ENCODE results near the gene NDUFB10. TPM values are rescaled to one million over a fixed set of nuclear protein-coding genes. Genes with fewer than 3 reads are reported as not detected.

Gene NDUFB10
- total RNA-seq, 2 experiments from 2014 or later = 40.7 to 41.1 TPM

DNA sequence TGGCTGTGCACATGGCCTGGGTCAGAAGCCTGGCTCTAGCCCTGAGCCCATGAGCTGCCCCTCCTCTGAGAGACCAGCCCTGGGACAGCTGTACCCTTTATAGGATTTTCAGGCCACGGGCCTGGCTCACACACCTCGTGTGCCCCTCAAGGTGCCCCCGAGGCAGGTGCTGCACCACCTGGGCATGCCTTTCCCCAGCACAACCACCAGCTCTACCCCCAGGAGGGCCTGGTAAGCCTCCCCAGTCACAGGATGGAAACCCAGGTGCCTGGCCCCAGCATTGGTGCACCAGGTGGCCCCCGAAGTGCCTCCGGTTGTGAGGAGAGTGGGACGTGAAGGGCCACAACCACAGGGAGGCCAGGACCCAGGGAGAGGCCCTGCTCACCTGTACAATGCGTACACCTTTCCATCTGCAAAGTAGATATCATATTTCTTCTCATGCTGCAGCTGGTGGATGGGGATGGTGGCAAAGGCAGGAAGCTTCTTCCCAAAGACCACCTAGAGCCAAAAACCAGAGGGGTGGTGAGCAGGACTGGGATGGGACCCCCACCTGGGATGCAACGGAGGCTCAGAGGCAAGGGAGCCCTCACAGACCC lies 44.0 kb downstream of the NDUFB10 start:
- ATAC-seq (ENCODE audit: poor library complexity) = no peak
- POLR2A ChIA-PET = interaction anchor here (1.0 to 2.2 kb wide), 5 partner anchors 10 to 152 kb away, joined by 4 to 11 read pairs (median 7); partner anchors contain the start of genes GFER, RPS2 and TRAF7
- no peak overlapping the region for H3K27ac ChIP-seq (ENCODE audit: low read depth in 1 of 2, low read length in 2 of 2)

GRCh38 chr16:2003827-2004641 lies 44.7 kb downstream of the NDUFB10 start:
- Histone ChIP-seq H3K4me1 (ENCODE audit: insufficient read depth, low read length) (peaks cover 57% of the 10 kb centered on the region), H3K9me3 (ENCODE audit: control insufficient read depth in 1 of 2, insufficient read depth in 1 of 2, low read length in 2 of 2) (no peaks in the 10 kb centered on the region), H3K27me3 (ENCODE audit: control insufficient read depth in 1 of 2, insufficient read depth in 2 of 2, low read length in 2 of 2) (no peaks in the 10 kb centered on the region), H3K27ac (ENCODE audit: low read depth in 1 of 2, low read length in 2 of 2) (no peak overlapping the region), H3K36me3 (ENCODE audit: insufficient read depth, low read length) (peaks cover 57% of the 10 kb centered on the region), H3K4me3 (ENCODE audit: low read length) (no peak overlapping the region)
- H3K9me3 Mint-ChIP-seq = no peaks in the 10 kb centered on the region
- no peak overlapping the region for H3K27ac Mint-ChIP-seq
- H3K36me3 Mint-ChIP-seq (ENCODE audit: low read depth) = peaks cover 28% of the 10 kb centered on the region
- peak; percentile 78 to 92 (median 84) for DNase-seq
- peak; percentile 98 for ATAC-seq (ENCODE audit: poor library complexity)
- ChIA-PET POLR2A (interaction anchor here (1.0 to 2.2 kb wide), 7 partner anchors 10 to 151 kb away, joined by 3 to 11 read pairs (median 4); partner anchors contain the start of genes GFER, RPS2 and TRAF7), CTCF (interaction anchor here (0.5 to 1.8 kb wide), 21 partner anchors 8 to 177 kb away, joined by 3 to 17 read pairs (median 4); partner anchors contain the start of genes FAHD1, GFER, NDUFB10 and NTHL1)
- H3K4me1 Mint-ChIP-seq (ENCODE audit: low read depth) = peaks cover 32% of the 10 kb centered on the region
- no peak overlapping the region for H3K4me3 Mint-ChIP-seq
- intact Hi-C loops (cut with DNase I, micrococcal nuclease) = no loop called here
- TF ChIP-seq CTCF (IDR thresholded peaks at IDR 0.05) = peak; percentile 78
- no peaks in the 10 kb centered on the region for H3K27me3 Mint-ChIP-seq

More for the DNA sequence above, 44.0 kb downstream of the NDUFB10 start:
- TF ChIP-seq CTCF (IDR thresholded peaks at IDR 0.05) = no peak
- no peaks in the 10 kb centered on the region for H3K27me3 ChIP-seq (ENCODE audit: control insufficient read depth in 1 of 2, insufficient read depth in 2 of 2, low read length in 2 of 2)
- no peak overlapping the region for H3K27ac Mint-ChIP-seq
- H3K9me3 Mint-ChIP-seq = no peaks in the 10 kb centered on the region
- no peak overlapping the region for H3K4me3 Mint-ChIP-seq
- H3K27me3 Mint-ChIP-seq = no peaks in the 10 kb centered on the region
- peaks cover 50% of the 10 kb centered on the region for H3K4me1 ChIP-seq (ENCODE audit: insufficient read depth, low read length)
- no peak overlapping the region for H3K4me3 ChIP-seq (ENCODE audit: low read length)
- H3K9me3 ChIP-seq (ENCODE audit: control insufficient read depth in 1 of 2, insufficient read depth in 1 of 2, low read length in 2 of 2) = no peaks in the 10 kb centered on the region
- intact Hi-C loops (cut with DNase I, micrococcal nuclease) = no loop called here
- DNase-seq = peak in 1 of 14 experiments; percentile 0
- CTCF ChIA-PET = interaction anchor here (0.6 to 1.6 kb wide), 13 partner anchors 8 to 176 kb away, joined by 3 to 17 read pairs (median 5); partner anchors contain the start of genes FAHD1, GFER, NDUFB10 and TRAF7
- H3K36me3 ChIP-seq (ENCODE audit: insufficient read depth, low read length) = peaks cover 64% of the 10 kb centered on the region
- H3K36me3 Mint-ChIP-seq (ENCODE audit: low read depth) = peaks cover 31% of the 10 kb centered on the region
- peaks cover 26% of the 10 kb centered on the region for H3K4me1 Mint-ChIP-seq (ENCODE audit: low read depth)

DNA sequence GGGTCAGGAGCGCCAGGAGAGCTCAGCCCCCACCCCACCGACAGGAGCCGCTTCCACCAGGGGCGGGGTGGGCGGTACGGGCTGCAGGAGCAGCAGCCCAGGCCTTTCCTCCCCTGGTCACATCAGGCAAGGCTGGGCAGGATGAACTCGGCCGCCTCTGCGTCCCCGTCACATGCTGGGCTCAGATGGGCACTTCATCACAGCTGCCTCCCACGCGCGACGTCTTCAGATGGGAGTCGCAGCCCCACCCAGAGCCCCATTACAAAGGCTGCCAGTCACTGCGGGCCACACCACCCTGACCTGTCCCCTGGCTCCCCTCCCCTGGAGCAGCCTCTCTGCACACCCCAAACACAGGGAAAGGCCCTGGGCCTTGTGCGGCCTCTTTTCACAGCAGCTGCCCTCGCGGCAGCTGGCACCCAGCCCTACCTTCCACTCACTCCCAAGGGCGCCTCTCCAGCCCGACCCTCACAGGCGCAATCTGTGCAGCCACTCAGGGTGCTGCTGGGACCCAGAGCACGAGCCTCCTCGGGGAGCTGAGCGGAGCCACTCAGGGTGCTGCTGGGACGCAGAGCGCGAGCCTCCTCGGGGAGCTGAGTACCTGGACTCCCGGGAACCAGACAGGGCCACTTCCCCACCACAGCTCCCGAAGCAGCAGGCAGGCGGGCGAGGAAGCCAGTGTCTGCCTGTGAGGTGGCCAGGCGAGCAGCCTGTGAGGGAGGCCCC lies 45.6 kb downstream of the NDUFB10 start:
- Histone ChIP-seq H3K27me3 (ENCODE audit: control insufficient read depth in 1 of 2, insufficient read depth in 2 of 2, low read length in 2 of 2) (no peaks in the 10 kb centered on the region), H3K4me1 (ENCODE audit: insufficient read depth, low read length) (peaks cover 61% of the 10 kb centered on the region), H3K36me3 (ENCODE audit: insufficient read depth, low read length) (peaks cover 48% of the 10 kb centered on the region), H3K27ac (ENCODE audit: low read depth in 1 of 2, low read length in 2 of 2) (no peak overlapping the region), H3K4me3 (ENCODE audit: low read length) (no peak overlapping the region), H3K9me3 (ENCODE audit: control insufficient read depth in 1 of 2, insufficient read depth in 1 of 2, low read length in 2 of 2) (no peaks in the 10 kb centered on the region)
- H3K4me3 Mint-ChIP-seq = no peak overlapping the region
- ChIA-PET CTCF (interaction anchor here (1.0 to 1.8 kb wide), 5 partner anchors 22 to 150 kb away, joined by 3 to 13 read pairs (median 7); partner anchors contain the start of genes GFER, NTHL1, TRAF7 and TSC2), POLR2A (interaction anchor here (1.1 to 2.2 kb wide), 6 partner anchors 11 to 150 kb away, joined by 3 to 11 read pairs (median 6); partner anchors contain the start of genes GFER, RPS2 and TRAF7)
- peaks cover 34% of the 10 kb centered on the region for H3K4me1 Mint-ChIP-seq (ENCODE audit: low read depth)
- H3K27me3 Mint-ChIP-seq = no peaks in the 10 kb centered on the region
- no peak for TF ChIP-seq CTCF (IDR thresholded peaks at IDR 0.05)
- peak in 1 of 14 experiments; percentile 0 for DNase-seq
- ATAC-seq (ENCODE audit: poor library complexity) = no peak
- no peak overlapping the region for H3K27ac Mint-ChIP-seq
- peaks cover 27% of the 10 kb centered on the region for H3K36me3 Mint-ChIP-seq (ENCODE audit: low read depth)
- intact Hi-C loops (cut with DNase I, micrococcal nuclease) = loop anchor here in 1 of 2 experiments (5.0 kb wide), 2 partner anchors 33 to 42 kb away; partner anchors contain the start of genes NTHL1, TBL3 and TSC2
- no peaks in the 10 kb centered on the region for H3K9me3 Mint-ChIP-seq

All from CD4-positive, alpha-beta T cell (primary cell).